ENCODE results near the gene SUSD3.
"Not testable (repeated sequence)": the region's sequence is repeated elsewhere in the genome, so short reads cannot be mapped to it uniquely, and the experiment has no call there.

SUSD3 gene

GRCh38 chr9:93092251-93092991 lies 33.9 kb downstream of the SUSD3 start:
- no peak for DNase-seq (ENCODE audit: low spot score)

GRCh38 chr9:93093127-93093876 lies 34.8 kb downstream of the SUSD3 start:
- DNase-seq (ENCODE audit: low spot score): no peak

- DNase-seq (ENCODE audit: low spot score): no peak
These were observed 35.6 kb downstream of the SUSD3 start for GRCh38 chr9:93093877-93094657.

GRCh38 chr9:93094658-93095204 lies 36.2 kb downstream of the SUSD3 start:
- DNase-seq (ENCODE audit: low spot score): peak; percentile 82

GRCh38 chr9:93095205-93096130 lies 37.0 kb downstream of the SUSD3 start:
- peak; percentile 99 for DNase-seq (ENCODE audit: low spot score)

- DNase-seq (ENCODE audit: low spot score): peak; percentile 63
These were observed 37.8 kb downstream of the SUSD3 start, which contains the start of gene CARD19 for GRCh38 chr9:93096131-93096802. CARD19 (plus strand) TSS chr9:93096217; CDS start chr9:93096346, 129 bp downstream.

GRCh38 chr9:93096811-93097382 lies 38.4 kb downstream of the SUSD3 start:
- no peak for DNase-seq (ENCODE audit: low spot score)

- no peak for DNase-seq (ENCODE audit: low spot score)
These were observed 39.2 kb downstream of the SUSD3 start for GRCh38 chr9:93097511-93098201.

GRCh38 chr9:93098236-93098946 lies 39.9 kb downstream of the SUSD3 start:
- no peak for DNase-seq (ENCODE audit: low spot score)

- no peak for DNase-seq (ENCODE audit: low spot score)
These were observed 41.2 kb downstream of the SUSD3 start for GRCh38 chr9:93099551-93100275.

GRCh38 chr9:93100276-93100636 lies 41.8 kb downstream of the SUSD3 start:
- DNase-seq (ENCODE audit: low spot score): no peak

GRCh38 chr9:93101086-93101485 lies 42.6 kb downstream of the SUSD3 start:
- not testable (repeated sequence) for DNase-seq (ENCODE audit: low spot score)

GRCh38 chr9:93105620-93106019 lies 47.1 kb downstream of the SUSD3 start:
- DNase-seq (ENCODE audit: low spot score): no peak

- DNase-seq (ENCODE audit: low spot score): no peak
These were observed 48.8 kb downstream of the SUSD3 start for GRCh38 chr9:93107151-93107824.

- no peak for DNase-seq (ENCODE audit: low spot score)
These were observed 49.3 kb downstream of the SUSD3 start for GRCh38 chr9:93107825-93108161.

- no peak for DNase-seq (ENCODE audit: low spot score)
These were observed 50.0 kb downstream of the SUSD3 start for GRCh38 chr9:93108291-93109041.

GRCh38 chr9:93110311-93110855 lies 51.9 kb downstream of the SUSD3 start:
- DNase-seq (ENCODE audit: low spot score): no peak
